ENCODE measurements around the gene SLC16A12.
"Not testable (repeated sequence)": the region's sequence is repeated elsewhere in the genome, so short reads cannot be mapped to it uniquely, and the experiment has no call there.

The SLC16A12 gene

DNA sequence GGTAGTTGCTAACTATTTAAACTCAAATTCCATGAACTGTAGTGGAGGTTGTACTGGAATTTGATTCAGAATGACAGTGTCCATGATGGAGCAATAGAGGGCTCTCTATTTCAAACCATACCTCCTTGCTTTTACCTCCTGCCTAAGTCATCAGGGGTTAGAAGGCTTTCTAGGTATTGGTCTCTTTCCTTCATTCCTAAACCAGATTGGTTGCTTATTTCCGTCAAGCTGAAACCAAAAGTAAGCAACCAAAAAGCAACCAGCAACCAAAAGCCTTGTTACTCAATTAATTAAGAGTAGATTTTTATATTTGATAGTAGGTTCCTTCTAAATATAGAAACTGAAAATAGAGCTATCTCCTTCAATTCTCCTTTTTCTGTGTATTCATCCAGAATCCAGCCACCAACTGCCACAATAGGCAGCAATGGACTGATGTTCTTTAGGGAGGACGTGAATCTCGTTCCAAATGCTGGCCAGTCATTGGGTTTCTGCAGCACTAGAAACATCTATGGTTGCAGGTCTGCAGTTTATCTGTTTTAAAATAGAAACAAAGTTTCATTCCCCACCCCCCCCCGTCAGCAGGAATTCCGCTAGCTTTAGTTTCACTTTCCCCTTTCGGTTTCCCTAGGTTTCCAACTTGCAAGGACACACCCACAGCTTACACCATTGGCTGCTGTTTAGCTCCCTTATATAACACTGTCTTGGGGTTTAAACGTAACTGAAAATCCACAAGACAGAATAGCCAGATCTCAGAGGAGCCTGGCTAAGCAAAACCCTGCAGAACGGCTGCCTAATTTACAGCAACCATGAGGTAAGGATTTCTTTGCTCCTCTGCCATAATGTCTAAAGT, 143.3 kb downstream of the SLC16A12 start, which contains the start of gene IFIT1:
IFIT1 (plus strand) TSS at position 717 of the 850 bp plus-strand sequence; CDS start at position 807, 90 bp downstream.
- TF ChIP-seq, protein P1, sequence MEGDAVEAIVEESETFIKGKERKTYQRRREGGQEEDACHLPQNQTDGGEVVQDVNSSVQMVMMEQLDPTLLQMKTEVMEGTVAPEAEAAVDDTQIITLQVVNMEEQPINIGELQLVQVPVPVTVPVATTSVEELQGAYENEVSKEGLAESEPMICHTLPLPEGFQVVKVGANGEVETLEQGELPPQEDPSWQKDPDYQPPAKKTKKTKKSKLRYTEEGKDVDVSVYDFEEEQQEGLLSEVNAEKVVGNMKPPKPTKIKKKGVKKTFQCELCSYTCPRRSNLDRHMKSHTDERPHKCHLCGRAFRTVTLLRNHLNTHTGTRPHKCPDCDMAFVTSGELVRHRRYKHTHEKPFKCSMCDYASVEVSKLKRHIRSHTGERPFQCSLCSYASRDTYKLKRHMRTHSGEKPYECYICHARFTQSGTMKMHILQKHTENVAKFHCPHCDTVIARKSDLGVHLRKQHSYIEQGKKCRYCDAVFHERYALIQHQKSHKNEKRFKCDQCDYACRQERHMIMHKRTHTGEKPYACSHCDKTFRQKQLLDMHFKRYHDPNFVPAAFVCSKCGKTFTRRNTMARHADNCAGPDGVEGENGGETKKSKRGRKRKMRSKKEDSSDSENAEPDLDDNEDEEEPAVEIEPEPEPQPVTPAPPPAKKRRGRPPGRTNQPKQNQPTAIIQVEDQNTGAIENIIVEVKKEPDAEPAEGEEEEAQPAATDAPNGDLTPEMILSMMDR (IDR thresholded peaks at IDR 0.05; ENCODE audit: low read depth, low read length, missing control alignments): no peak
- DNase-seq (ENCODE audit: low read depth): peak; percentile 80
- in situ Hi-C loops (cut with HindIII; ENCODE audit: low sequenced_read_pairs): no loop called here
- H3K4me3 ChIP-seq (ENCODE audit: low read depth, low read length): peak within 1 kb of the TSS; percentile 56

DNA sequence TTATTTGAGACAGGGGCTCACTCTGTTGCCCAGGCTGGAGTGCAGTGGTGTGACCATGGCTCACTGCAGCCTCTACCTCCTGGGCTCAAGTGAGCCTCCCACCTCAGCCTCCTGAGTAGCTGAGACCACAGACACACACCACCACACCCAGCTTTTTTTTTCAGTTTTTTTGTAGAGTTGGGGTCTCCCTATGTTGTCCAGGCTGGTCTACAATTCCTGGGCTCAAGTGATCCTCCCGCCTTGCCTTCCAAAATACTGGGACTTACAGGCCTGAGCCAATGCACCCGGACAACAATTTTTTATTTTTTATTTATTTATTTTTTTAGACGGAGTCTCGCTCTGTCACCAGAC, 144.2 kb downstream of the SLC16A12 start:
- DNase-seq (ENCODE audit: low read depth); H3K4me3 ChIP-seq (ENCODE audit: low read depth, low read length); in situ Hi-C loops (cut with HindIII; ENCODE audit: low sequenced_read_pairs): not testable (repeated sequence)

DNA sequence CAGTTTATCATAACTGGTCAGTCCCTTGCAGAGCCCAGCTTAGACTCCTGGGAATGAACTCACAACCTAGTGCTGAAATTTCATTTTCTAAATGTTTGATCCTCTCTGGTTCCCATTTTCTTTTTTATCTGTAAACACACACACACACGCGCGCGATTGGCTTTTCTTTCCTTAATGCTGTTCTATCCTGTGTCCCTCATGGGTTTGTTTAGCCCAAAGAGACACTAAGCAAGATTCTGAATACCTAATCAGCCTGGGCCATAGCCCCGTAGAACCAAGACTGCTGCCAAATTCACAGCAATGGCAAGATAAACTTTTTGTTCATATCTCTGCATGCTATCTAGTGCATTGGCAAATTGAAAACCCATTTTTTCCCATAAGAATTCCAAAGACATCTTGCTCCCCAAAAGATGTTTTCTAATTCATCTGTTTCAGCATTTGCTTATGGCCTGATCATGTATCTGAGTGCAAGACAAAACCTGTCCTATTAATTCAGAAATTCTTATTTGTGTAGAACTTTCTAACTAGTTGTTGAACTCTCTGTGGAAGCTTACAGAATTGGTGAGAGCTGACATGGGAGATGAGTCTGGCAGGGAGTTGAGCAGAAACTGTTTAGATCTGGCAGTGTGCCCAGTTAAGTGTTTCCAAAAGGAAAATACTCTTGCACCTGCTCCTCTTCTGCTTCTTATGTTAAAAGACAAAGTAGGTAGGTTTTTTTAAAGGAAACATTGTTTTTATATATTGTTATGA, 144.7 kb downstream of the SLC16A12 start:
- TF ChIP-seq, protein P1 (IDR thresholded peaks at IDR 0.05; ENCODE audit: low read depth, low read length, missing control alignments): no peak
- in situ Hi-C loops (cut with HindIII; ENCODE audit: low sequenced_read_pairs): no loop called here
- no peak overlapping the region for H3K4me3 ChIP-seq (ENCODE audit: low read depth, low read length)
- DNase-seq (ENCODE audit: low read depth): no peak

DNA sequence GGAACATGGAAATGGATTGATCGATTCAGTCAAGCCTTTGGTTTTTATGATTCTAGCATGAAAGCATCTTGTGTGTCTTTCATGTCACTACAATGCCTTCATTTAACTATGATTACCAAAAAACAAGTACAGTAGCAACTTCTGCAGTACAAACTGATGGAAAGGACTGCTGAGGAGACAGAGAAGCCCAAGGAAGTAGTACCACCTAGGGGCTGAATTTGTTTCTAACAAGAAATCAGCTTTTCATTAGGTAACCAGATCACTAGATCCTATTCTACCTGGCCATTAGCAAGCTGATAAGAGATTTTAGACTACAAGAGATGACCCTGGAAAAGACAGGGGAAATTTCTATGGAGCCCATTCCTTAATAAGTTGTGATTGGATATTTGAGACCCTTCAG, 146.1 kb downstream of the SLC16A12 start:
- in situ Hi-C loops (cut with HindIII; ENCODE audit: low sequenced_read_pairs): no loop called here
- DNase-seq (ENCODE audit: low read depth): peak; percentile 33
- H3K4me3 ChIP-seq (ENCODE audit: low read depth, low read length): no peak overlapping the region
- TF ChIP-seq, protein P1 (IDR thresholded peaks at IDR 0.05; ENCODE audit: low read depth, low read length, missing control alignments): peak; percentile 54

DNA sequence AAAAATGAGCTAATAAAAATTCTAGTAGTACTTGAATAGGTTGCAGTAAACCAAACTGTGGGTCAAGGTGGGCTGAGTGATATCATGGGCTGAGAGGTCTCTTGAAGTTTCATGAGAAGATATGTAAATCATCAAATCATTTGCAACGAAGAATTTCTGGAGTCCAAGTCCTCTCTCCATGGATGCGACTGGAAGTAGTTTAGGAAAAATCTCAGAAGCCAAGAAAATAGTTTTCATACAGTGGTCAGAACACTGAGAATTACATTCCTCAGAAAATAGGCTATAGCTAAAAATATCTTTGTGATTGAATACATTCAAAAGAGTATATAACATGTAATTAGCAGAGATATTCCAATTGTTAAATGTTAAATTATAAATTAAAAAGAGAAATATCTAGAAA, 146.6 kb downstream of the SLC16A12 start:
- TF ChIP-seq, protein P1 (IDR thresholded peaks at IDR 0.05; ENCODE audit: low read depth, low read length, missing control alignments): no peak
- in situ Hi-C loops (cut with HindIII; ENCODE audit: low sequenced_read_pairs): no loop called here
- no peak for DNase-seq (ENCODE audit: low read depth)
- no peak overlapping the region for H3K4me3 ChIP-seq (ENCODE audit: low read depth, low read length)

DNA sequence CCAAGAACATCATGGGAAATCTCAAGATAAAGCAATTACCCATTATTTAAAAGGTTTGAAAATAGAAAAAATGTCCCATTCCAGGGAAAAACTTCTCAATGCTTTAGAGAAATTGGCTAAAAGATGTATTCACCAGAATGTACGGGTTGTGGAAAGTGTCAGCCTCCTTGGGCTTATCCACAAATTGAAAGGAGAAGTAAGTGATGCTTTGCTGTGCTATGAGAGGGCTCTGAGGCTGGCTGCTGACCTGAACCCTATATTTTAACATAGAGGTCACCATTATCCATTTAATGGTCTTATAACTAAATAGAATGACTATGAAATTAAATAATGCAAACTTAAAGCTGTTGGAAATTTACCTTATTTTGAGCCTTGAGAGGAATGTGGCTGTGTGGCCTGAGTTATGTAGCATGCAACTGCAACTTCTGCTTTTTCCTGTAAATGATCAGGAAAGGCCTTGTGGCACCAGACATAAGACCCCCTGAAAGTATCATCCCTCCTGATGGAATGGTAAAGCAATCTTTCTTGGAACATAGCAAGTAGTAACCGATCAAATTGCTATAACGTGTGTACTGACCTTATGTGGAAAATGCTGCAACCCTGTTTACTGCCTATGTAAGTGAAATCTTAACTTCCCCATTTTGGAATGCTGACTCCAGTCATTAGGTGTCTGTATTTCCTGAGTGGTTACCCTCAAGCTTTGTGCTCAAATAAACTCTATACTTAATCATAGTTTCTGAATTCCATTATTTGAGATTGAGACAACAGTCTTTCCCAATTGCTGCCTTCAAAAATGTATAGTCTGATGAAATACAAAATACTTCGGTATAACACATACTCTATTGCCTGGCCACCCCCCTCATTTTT, 150.7 kb downstream of the SLC16A12 start:
- in situ Hi-C loops (cut with HindIII; ENCODE audit: low sequenced_read_pairs): no loop called here
- DNase-seq (ENCODE audit: low read depth): no peak
- H3K4me3 ChIP-seq (ENCODE audit: low read depth, low read length): no peak overlapping the region
- TF ChIP-seq, protein P1 (IDR thresholded peaks at IDR 0.05; ENCODE audit: low read depth, low read length, missing control alignments): no peak

Measured in astrocyte of the cerebellum (primary cell).